Mesodermal cell (in vitro differentiated cells): ENCODE measurements around the gene KRAS.

Source experiments
- H3K27ac ChIP-seq: 2 replicates; pipeline ENCODE4 v1.7.0; 2013; ENCODE audit warnings: mild to moderate bottlenecking, low read depth, low read length, moderate library complexity; ENCODE audit not compliant: severe bottlenecking
- H3K36me3 ChIP-seq: 2 replicates; pipeline ENCODE4 v1.7.1; 2013; ENCODE audit warnings: mild to moderate bottlenecking, low read length, moderate library complexity; ENCODE audit not compliant: control insufficient read depth, insufficient read depth
- H3K4me1 ChIP-seq: one replicate; pipeline ENCODE4 v1.7.1; 2013; ENCODE audit warnings: mild to moderate bottlenecking, low read length; ENCODE audit not compliant: insufficient read depth, control insufficient read depth, poor library complexity, severe bottlenecking
- H3K4me3 ChIP-seq: 2 replicates; pipeline ENCODE4 v1.7.0; 2013; ENCODE audit warnings: low read length, control low read depth, mild to moderate bottlenecking; ENCODE audit not compliant: insufficient read depth, poor library complexity, severe bottlenecking; ENCODE audit errors: extremely low read depth
- H3K9me3 ChIP-seq: 2 replicates; pipeline ENCODE4 v1.7.1; 2013; ENCODE audit warnings: mild to moderate bottlenecking, low read length, moderate library complexity; ENCODE audit not compliant: control insufficient read depth
- WGBS, 2 experiments: methylation state at CpG; one replicate each; pipeline ENCODE4 v1.1.5; 2013; ENCODE audit warnings: missing lambda C conversion rate in 2 of 2; ENCODE audit not compliant: insufficient coverage in 2 of 2; 5-methylcytosine and 5-hydroxymethylcytosine counted together

Gene KRAS

DNA sequence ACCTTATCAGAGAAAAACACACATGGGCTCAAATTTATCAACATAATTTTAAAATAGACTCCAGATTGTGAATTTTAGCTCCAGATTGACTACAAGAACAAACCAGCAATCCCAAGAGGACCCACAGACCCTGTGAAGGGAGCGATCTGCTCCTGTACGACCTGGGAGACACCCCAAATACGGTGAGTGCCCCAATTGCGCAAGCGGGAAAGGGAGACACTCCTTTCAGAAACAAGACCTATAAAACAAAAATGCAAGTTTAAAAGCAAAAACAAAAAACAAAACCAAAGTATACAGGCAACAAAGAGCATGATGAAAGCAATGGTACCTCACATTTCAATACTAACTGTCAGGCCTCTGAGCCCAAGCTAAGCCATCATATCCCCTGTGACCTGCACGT, 87.9 kb downstream of the KRAS start:
- no peaks in the 10 kb centered on the region for H3K9me3 ChIP-seq
- no peak overlapping the region for H3K4me3 ChIP-seq
- H3K36me3 ChIP-seq = no peaks in the 10 kb centered on the region
- 80 to 92% methylated on average over 2 to 6 of the region's 6 CpGs for WGBS, 2 experiments
- no peak overlapping the region for H3K27ac ChIP-seq
- no peaks in the 10 kb centered on the region for H3K4me1 ChIP-seq

DNA sequence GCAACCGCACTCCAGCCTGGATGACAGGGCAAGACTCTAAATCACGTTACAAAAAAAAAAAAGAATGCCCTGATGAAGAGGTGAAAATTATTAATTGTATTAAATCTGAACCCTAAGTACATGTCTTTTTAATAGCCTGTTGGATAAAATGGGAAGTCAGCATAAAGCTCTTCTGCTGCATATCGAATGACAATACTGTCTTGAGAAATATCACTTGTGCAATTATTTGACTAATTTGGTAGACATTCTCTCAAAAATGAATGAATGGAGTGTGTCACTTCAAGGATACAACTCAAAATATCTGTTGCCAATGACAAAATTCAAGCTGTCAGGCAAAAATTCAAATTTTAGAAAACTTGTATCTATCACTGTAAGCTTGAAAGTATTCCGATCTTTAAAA, 94.7 kb downstream of the KRAS start:
- 94 to 100% methylated on average over 2 to 3 of the region's 4 CpGs for WGBS, 2 experiments

DNA sequence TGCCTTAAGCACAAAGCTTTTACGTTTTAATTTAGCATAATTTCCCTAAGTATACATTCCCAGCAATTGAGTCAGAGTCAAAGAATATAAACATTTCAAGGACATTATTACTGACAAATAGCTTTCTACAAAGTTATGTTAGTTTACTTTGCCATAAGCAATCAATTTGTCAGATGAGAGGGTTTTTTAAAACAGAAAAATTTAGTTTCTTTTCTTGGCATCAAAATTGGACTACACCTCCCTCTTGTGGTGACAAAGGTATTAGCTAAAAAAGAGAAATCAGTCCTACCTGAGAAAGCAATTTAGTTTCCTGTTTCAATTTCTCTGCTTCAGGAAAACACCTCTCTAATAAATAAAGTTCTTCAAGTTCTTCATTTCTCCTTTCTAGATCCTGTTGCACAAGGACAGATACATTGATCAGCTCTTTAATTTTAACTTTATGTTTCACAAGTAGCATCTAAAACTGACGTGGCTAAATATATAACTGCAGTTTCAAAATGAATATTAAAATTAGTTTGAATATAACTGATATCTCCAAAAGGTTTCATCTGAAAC, 95.6 kb downstream of the KRAS start:
- no peaks in the 10 kb centered on the region for H3K9me3 ChIP-seq
- WGBS, 2 experiments = no CpG with 5 or more reads among the region's 2 CpGs
- H3K36me3 ChIP-seq = no peaks in the 10 kb centered on the region
- H3K4me3 ChIP-seq = no peak overlapping the region
- no peak overlapping the region for H3K27ac ChIP-seq
- peaks cover 3% of the 10 kb centered on the region for H3K4me1 ChIP-seq

More for the DNA sequence above, 94.7 kb downstream of the KRAS start:
- Histone ChIP-seq H3K36me3 (no peaks in the 10 kb centered on the region), H3K4me1 (peaks cover 3% of the 10 kb centered on the region), H3K9me3 (no peaks in the 10 kb centered on the region), H3K4me3 (no peak overlapping the region), H3K27ac (no peak overlapping the region)
